B cell (primary cell): ENCODE data around the gene LIMCH1. TPM values are rescaled to one million over a fixed set of nuclear protein-coding genes. Genes with fewer than 3 reads are reported as not detected.

Experiments
- ATAC-seq: fragments of 200-7000 bp; cut with Tn5 transposase; one replicate; pipeline ENCODE4 v1.10.0; 2021; ENCODE audit warnings: low read depth, mild to moderate bottlenecking, moderate number of reproducible peaks, moderate library complexity
- CTCF ChIA-PET: fragments of 350-600 bp; sonication (Branson Sonifier 250); formaldehyde crosslinking; loops from one replicate; lab custom pipeline; 2021; ENCODE audit warnings: antibody characterized with exemption, inconsistent platforms; lab: Charles Lee
- POLR2A ChIA-PET: fragments of 350-600 bp; sonication (Branson Sonifier 250); formaldehyde crosslinking; loops from one replicate; lab custom pipeline; 2021; ENCODE audit warnings: antibody characterized with exemption; lab: Charles Lee
- DNase-seq: peaks from one replicate; pipeline ENCODE4 v3.0.0; 2013
- H2AFZ ChIP-seq: 2 replicates; pipeline ENCODE4 v1.6.1; 2012; ENCODE audit warnings: mild to moderate bottlenecking, low read depth, low read length; ENCODE audit not compliant: insufficient read depth, poor library complexity, severe bottlenecking
- H3K27ac ChIP-seq, 2 donors: 1 replicate in 1 of 2; 2 replicates in 1 of 2; pipeline ENCODE4 v1.5.1; 2012 to 2013; ENCODE audit warnings: low read length in 2 of 2, mild to moderate bottlenecking in 2 of 2, moderate library complexity in 1 of 2
- H3K27me3 ChIP-seq, 4 experiments: fragments of 200-600 bp in 1 of 4; sonication (generic) in 1 of 4; replicated peaks in 1 of 4; 1 replicate in 2 of 4; 2 replicates in 2 of 4; pipeline versions ENCODE4 v1.6.1 to v1.7.0; 2013 to 2016; ENCODE audit warnings: low read length in 3 of 4, mild to moderate bottlenecking in 2 of 4, mixed read lengths in 1 of 4, moderate library complexity in 1 of 4; ENCODE audit not compliant: insufficient read depth in 4 of 4, control insufficient read depth in 3 of 4; ENCODE audit errors: control extremely low read depth in 1 of 4
- H3K36me3 ChIP-seq, 2 experiments: replicated peaks in 1 of 2; 1 replicate in 1 of 2; 2 replicates in 1 of 2; pipeline versions ENCODE4 v1.6.1 to v1.7.1; 2013; ENCODE audit warnings: low read length in 1 of 2; ENCODE audit not compliant: insufficient read depth in 2 of 2, control insufficient read depth in 1 of 2; ENCODE audit errors: control extremely low read depth in 1 of 2, extremely low read depth in 1 of 2
- H3K4me1 ChIP-seq, 2 donors: fragments of 200-600 bp in 1 of 2; sonication (generic) in 1 of 2; 1 replicate in 1 of 2; 2 replicates in 1 of 2; pipeline versions ENCODE4 v1.5.1 to v1.6.1; 2013 to 2017; ENCODE audit warnings: low read length in 2 of 2; ENCODE audit not compliant: control insufficient read depth in 2 of 2, insufficient read depth in 2 of 2
- H3K4me2 ChIP-seq: replicated peaks from 2 replicates; pipeline ENCODE3; 2012; ENCODE audit warnings: mild to moderate bottlenecking, low read depth, low read length; ENCODE audit not compliant: poor library complexity, severe bottlenecking
- H3K4me3 ChIP-seq, 5 experiments: fragments of 200-600 bp in 1 of 5; sonication (generic) in 1 of 5; 1 replicate in 3 of 5; 2 replicates in 2 of 5; pipeline versions ENCODE4 v1.5.1 to v1.7.0; 2011 to 2016; ENCODE audit warnings: low read length in 4 of 5, mild to moderate bottlenecking in 4 of 5, low read depth in 2 of 5, control low read depth in 1 of 5, moderate library complexity in 1 of 5; ENCODE audit not compliant: insufficient read depth in 1 of 5; ENCODE audit errors: control extremely low read depth in 1 of 5, extremely low read depth in 1 of 5
- H3K79me2 ChIP-seq: fragments of 200-600 bp; sonication (generic); one replicate; pipeline ENCODE4 v1.6.0; 2016; ENCODE audit warnings: low read length; ENCODE audit not compliant: control insufficient read depth, insufficient read depth
- H3K9ac ChIP-seq: fragments of 200-600 bp; sonication (generic); 2 replicates; pipeline ENCODE4 v1.6.1; 2017; ENCODE audit warnings: mild to moderate bottlenecking, low read length, moderate library complexity
- H3K9me3 ChIP-seq, 3 donors: one replicate each; pipeline versions ENCODE4 v1.6.1 to v1.7.1; 2013; ENCODE audit warnings: low read length in 2 of 3; ENCODE audit not compliant: control insufficient read depth in 2 of 3, insufficient read depth in 1 of 3; ENCODE audit errors: control extremely low read depth in 1 of 3
- H4K20me1 ChIP-seq: 2 replicates; pipeline ENCODE4 v1.6.0; 2012; ENCODE audit warnings: mild to moderate bottlenecking, low read length; ENCODE audit not compliant: insufficient read depth, control insufficient read depth, poor library complexity, severe bottlenecking
- H3K27ac Mint-ChIP-seq: one replicate; pipeline ENCODE4 v1.8.0; 2021; ENCODE audit warnings: mixed read lengths
- H3K27me3 Mint-ChIP-seq: one replicate; pipeline ENCODE4 v1.8.0; 2021; ENCODE audit warnings: mixed read lengths
- H3K4me1 Mint-ChIP-seq: one replicate; pipeline ENCODE4 v1.8.0; 2021; ENCODE audit warnings: mixed read lengths
- H3K4me3 Mint-ChIP-seq: one replicate; pipeline ENCODE4 v1.8.0; 2021; ENCODE audit warnings: mixed read lengths
- H3K9me3 Mint-ChIP-seq: one replicate; pipeline ENCODE4 v1.8.0; 2022; ENCODE audit warnings: mixed read lengths; ENCODE audit not compliant: insufficient read depth
- CTCF ChIP-seq: fragments of 200-600 bp; IDR thresholded peaks from one replicate; pipeline ENCODE4 v1.8.0; 2022; ENCODE audit warnings: antibody characterized with exemption, mild to moderate bottlenecking
- EZH2 ChIP-seq: IDR thresholded peaks from 2 replicates; pipeline ENCODE4 v1.6.1; 2012; ENCODE audit warnings: borderline replicate concordance, low read depth, mild to moderate bottlenecking, moderate library complexity, low read length; ENCODE audit not compliant: insufficient read depth, poor library complexity, severe bottlenecking
- WGBS: methylation state at CpG from one replicate; pipeline ENCODE4 v1.1.5; 2013; ENCODE audit warnings: missing lambda C conversion rate; ENCODE audit not compliant: insufficient coverage; 5-methylcytosine and 5-hydroxymethylcytosine counted together
- intact Hi-C: fragments of 100-400 bp; cut with micrococcal nuclease; formaldehyde crosslinking; loops from one replicate; pipeline ENCODE4 v1.10.0; 2022
- polyA plus RNA-seq: library from polyadenylated mRNA; depleted of rRNA; stranded (reverse); fragments of >200 nt; gene quantifications from 2 replicates; pipeline ENCODE4 v1.2.3, GENCODE V29; 2012
- total RNA-seq, 2 donors: library from RNA; stranded (reverse); fragments of 120-200 nt in 1 of 2; gene quantifications; 1 replicate in 1 of 2; 2 replicates in 1 of 2; pipeline versions ENCODE4 v1.2.3 to v1.2.4, GENCODE V29; 2013 to 2022

Gene LIMCH1
- total and polyA plus RNA-seq, 2 donors (not counting 1 experiment from before 2014, with no cell fraction given): not detected

GRCh38 chr4:41741354-41741753, 203.4 kb downstream of the LIMCH1 start:
- Histone ChIP-seq H3K79me2 (no peaks in the 10 kb centered on the region), H3K4me1 (peaks cover 0 to 6% of the 10 kb centered on the region in 2 donors), H3K27ac (no peak overlapping the region), H3K9me3 (peaks cover 0 to 13% (median 0%) of the 10 kb centered on the region in 3 donors), H4K20me1 (no peaks in the 10 kb centered on the region), H3K36me3 (no peaks in the 10 kb centered on the region), H3K4me2 (no peak overlapping the region), H3K27me3 (peaks cover 0 to 38% (median 22%) of the 10 kb centered on the region in 4 experiments), H3K9ac (no peak overlapping the region), H3K4me3 (no peak overlapping the region), H2AFZ (no peak overlapping the region)
- POLR2A ChIA-PET: no interaction called here
- peaks cover 37% of the 10 kb centered on the region for H3K27me3 Mint-ChIP-seq
- peaks cover 2% of the 10 kb centered on the region for H3K4me1 Mint-ChIP-seq
- H3K9me3 Mint-ChIP-seq: no peaks in the 10 kb centered on the region
- H3K27ac Mint-ChIP-seq: no peak overlapping the region
- intact Hi-C loops: no loop called here
- 60% methylated on average over 1 of the region's 2 CpGs for WGBS
- CTCF ChIA-PET: no interaction called here
- no peak for TF ChIP-seq EZH2
- TF ChIP-seq CTCF: no peak
- DNase-seq (no peak), ATAC-seq (no peak)
- H3K4me3 Mint-ChIP-seq: no peak overlapping the region

- Histone ChIP-seq H3K79me2 (no peaks in the 10 kb centered on the region), H3K9me3 (peaks cover 0 to 25% (median 0%) of the 10 kb centered on the region in 3 donors), H3K4me2 (no peak overlapping the region), H3K9ac (no peak overlapping the region), H4K20me1 (no peaks in the 10 kb centered on the region), H3K27ac (no peak overlapping the region), H3K27me3 (peaks cover 0 to 60% (median 38%) of the 10 kb centered on the region in 4 experiments), H3K4me1 (peaks cover 0 to 6% of the 10 kb centered on the region in 2 donors), H3K4me3 (no peak overlapping the region), H2AFZ (peak overlapping the region; percentile 28), H3K36me3 (no peaks in the 10 kb centered on the region)
- POLR2A ChIA-PET: no interaction called here
- no peak for TF ChIP-seq EZH2
- TF ChIP-seq CTCF: no peak
- H3K4me3 Mint-ChIP-seq: no peak overlapping the region
- CTCF ChIA-PET: no interaction called here
- H3K4me1 Mint-ChIP-seq: peaks cover 4% of the 10 kb centered on the region
- no peaks in the 10 kb centered on the region for H3K9me3 Mint-ChIP-seq
- ATAC-seq: no peak
- WGBS: 17% methylated on average over 28 of the region's 33 CpGs
- H3K27ac Mint-ChIP-seq: no peak overlapping the region
- intact Hi-C loops: no loop called here
- no peak for DNase-seq
- H3K27me3 Mint-ChIP-seq: peaks cover 53% of the 10 kb centered on the region
Measured at GRCh38 chr4:41744572-41745291, 206.8 kb downstream of the LIMCH1 start.
